CD4-positive, alpha-beta T cell treated with Interferon alpha-2 for 1 hour (primary cell): ENCODE results near the gene PAWR.

ENCODE experiments used
- DNase-seq, 2 donors: peaks; one replicate each; pipeline ENCODE4 v3.0.0-alpha.2; 2020 to 2022

PAWR gene

GRCh38 chr12:79690638-79691510, at the start of gene PAWR:
Gene PAWR, minus strand, starts transcription at chr12:79690964. Its CDS starts 720 bp downstream, at chr12:79690244.
- peak; percentile 7 to 45 for DNase-seq

DNA sequence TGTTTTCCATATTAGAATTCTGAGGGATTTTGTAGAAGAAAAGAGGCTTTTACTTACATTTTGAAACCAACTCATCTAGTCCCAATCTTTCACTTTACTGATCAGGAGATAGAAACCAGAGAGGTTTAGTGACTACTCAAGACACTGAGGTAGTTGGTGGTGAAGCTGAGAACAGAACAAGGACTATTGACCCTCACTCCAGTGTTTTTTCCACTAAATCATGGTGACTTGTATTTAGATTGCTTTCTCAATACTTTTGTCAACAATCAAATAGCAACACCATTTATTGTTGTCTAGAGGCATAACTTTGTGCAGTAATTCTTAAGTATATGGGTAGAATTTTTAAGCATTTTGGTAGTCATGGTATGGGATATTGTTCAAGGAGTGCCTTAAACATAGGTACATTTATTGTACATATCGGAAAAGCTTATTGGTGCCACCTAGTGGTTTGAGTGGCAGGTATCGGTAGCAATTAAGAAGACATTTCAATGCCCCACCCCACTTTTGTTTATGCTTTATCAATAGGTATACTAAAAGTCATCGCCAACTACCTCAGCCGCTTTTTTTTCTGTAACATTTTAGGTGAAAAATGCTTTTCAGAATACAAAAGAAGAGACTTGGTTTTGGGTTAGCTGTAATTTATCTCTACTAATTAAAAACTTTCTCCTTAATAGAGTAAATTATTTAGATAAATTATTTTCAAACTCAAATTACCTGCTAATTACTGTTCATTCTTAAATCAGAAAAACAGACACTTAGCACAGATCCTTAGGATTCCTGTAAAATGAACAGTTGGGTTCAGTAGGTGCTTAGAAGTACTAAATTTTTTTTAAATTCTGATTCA, 47.3 kb upstream of the PAWR start:
- peak; percentile 11 to 45 for DNase-seq

GRCh38 chr12:79732638-79733037, 41.9 kb upstream of the PAWR start:
- no peak for DNase-seq

DNA sequence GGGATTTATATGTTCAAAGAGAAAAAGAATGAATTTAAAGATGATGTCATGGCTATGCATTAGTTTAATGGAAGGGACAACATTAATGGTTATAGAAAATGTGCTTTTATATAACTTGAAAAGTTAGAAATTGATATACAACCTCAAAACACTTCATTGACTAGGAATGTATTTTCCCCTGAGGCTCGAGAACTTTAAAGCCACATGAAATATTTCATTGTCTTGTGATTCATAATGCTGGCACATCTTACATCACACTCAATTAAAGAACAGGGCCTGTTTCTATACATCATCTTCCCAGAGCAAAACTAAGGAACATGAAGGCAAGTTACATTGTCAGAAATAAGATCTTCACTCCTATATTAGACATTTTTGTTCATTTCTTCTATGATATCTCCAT, 35.2 kb upstream of the PAWR start:
- DNase-seq: no peak

- DNase-seq: no peak
These were observed 26.2 kb upstream of the PAWR start for GRCh38 chr12:79717006-79717405.

- no peak for DNase-seq
These were observed 24.5 kb upstream of the PAWR start for GRCh38 chr12:79715308-79715707.

DNA sequence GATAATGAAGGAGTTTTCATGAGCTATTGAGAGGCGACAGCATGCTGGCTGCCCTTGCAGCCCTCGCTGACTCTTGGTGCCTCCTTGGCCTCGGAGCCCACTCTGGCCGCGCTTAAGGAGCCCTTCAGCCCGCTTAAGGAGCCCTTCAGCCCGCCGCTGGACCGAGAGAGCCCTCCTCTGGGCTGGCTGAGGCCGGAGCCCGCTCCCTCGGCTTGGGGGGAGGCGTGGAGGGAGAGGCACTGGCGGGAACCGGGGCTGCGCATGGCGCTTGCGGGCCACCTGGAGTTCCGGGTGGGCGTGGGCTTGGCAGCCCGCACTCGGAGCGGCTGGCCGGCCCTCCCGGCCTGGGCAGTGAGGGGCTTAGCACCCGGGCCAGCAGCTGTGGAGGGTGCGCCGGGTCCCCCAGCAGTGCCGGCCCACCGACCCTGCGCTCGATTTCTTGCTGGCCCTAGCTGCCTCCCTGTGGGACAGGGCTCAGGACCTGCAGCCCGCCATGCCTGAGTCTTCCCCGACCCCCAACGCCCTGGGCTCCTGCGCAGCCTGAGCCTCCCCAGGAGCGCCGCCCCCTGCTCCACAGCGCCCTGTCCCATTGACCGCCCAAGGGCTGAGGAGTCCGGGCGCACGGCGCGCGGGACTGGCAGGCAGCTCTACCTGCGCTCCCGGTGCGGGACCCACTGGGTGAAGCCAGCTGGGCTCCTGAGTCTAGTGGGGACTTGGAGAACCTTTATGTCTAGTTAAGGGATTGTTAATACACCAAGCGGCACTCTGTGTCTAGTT, 20.1 kb upstream of the PAWR start:
- DNase-seq: no peak

- no peak for DNase-seq
These were observed 17.1 kb upstream of the PAWR start for GRCh38 chr12:79707830-79708229.

GRCh38 chr12:79706676-79707075, 15.9 kb upstream of the PAWR start:
- DNase-seq: no peak

DNA sequence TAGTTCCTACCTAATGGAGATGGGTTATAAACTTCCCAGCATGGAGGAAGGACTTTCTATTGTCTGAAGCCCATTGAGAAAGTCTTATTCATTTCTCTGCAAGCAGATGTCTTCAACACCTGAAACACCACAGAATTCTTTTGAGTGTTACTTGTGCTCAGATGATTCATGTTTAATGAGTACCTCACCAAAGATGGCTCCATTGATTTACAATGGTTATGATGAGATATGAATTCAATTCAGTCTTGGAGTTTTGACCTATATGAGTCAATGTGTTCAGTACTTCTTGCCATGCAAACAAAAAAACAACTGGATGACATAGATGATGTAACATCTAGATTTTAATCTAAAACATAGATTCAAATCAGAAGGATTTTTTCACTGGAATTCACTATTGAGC, 15.4 kb upstream of the PAWR start:
- no peak for DNase-seq

DNA sequence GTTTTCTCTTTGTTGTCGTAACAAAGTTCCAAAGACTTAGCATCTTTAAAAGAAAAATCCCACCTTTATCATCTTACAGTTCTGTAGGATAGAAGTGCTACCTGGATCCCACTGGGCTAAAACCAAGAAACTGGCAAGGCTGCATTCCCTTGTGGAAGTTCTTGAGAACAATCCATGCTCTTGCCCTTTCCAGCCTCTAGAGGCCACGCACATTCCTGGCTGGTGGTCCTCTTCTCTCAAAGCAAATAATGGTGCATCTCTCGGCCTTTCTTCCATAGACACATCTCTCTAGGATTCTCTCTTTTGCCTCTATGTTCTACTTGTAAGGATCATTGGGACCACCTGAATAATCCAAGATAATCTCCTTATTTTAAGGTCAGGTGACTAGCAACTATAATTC, 8.2 kb upstream of the PAWR start:
- DNase-seq: no peak

DNA sequence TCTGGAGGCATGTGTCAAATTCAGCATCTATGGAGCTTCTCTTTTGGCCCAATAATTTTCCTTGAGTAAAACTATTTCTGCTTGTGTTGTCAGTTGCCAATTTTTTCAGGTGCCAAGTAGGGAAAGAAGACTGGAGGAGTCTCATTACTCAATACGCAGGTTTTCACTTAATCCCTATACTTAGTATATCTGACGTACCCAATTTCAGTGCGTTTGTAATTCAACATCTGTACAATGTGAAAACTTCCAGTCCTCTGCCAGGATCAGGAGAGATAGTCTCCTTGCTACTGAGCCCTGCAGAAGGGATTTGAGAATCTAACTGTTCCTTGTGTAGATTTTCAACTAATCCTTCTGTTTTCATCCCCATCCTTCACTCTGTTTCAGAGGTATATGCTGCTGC, 5.7 kb upstream of the PAWR start:
- DNase-seq: no peak

GRCh38 chr12:79692860-79693577, 2.3 kb upstream of the PAWR start:
- no peak for DNase-seq

- DNase-seq: no peak
These were observed 916 bp upstream of the PAWR start for GRCh38 chr12:79691511-79692248.

- DNase-seq: peak in 1 of 2 donors; percentile 4
These were observed 574 bp downstream of the PAWR start for GRCh38 chr12:79690142-79690637.

- DNase-seq: peak in 1 of 2 donors; percentile 2
These were observed 1.2 kb downstream of the PAWR start for GRCh38 chr12:79689477-79690141.

DNA sequence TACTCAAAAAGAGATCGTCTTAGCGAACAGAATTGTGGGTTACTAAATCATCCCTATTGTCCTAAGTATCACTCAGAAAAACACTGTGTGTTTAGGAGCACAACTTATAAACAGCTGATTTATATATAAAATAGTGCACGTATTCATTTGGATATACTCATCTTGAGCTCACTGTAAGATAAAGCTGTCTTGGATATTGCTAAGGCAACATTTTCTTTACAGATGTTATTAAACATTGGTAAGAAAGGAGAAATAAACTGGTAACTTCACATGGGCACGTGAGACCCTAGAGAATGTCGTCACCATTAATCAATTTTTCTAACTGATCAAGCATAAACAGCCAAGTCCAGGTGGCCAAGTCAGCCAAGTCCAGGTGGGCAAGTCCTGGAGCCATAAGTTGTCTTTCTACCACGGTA, 1.7 kb downstream of the PAWR start:
- no peak for DNase-seq

DNA sequence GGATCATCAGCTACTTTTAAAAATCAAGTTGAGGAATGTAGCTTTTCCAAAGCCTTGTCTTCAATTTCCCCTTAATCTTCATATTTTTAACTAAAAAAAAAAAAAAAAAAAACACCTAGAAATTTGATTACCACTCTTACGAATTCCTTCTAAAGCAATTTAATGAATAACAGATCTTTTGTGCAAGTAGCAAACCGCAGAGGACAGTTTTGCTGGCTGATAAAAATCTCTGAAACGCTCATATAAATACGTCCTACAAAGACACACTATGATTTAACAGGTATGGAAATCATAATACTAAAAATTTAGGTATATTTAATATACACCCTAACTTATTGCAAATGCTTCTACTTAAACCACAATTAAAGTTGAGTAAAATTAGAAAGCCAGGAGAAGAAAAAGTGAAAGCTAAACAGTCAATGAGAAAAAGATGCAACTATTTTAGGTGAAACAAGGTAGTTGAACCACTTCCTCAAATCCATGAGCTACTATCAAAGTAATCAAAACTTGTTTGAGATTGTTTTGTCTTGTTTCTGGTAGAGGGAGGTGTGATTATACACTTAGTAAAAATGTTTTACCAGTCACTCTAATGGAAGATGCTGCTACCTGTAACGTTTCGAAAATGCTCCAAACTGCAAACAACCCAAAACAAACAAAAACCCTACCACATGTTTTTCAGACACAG, 2.2 kb downstream of the PAWR start:
- no peak for DNase-seq

DNA sequence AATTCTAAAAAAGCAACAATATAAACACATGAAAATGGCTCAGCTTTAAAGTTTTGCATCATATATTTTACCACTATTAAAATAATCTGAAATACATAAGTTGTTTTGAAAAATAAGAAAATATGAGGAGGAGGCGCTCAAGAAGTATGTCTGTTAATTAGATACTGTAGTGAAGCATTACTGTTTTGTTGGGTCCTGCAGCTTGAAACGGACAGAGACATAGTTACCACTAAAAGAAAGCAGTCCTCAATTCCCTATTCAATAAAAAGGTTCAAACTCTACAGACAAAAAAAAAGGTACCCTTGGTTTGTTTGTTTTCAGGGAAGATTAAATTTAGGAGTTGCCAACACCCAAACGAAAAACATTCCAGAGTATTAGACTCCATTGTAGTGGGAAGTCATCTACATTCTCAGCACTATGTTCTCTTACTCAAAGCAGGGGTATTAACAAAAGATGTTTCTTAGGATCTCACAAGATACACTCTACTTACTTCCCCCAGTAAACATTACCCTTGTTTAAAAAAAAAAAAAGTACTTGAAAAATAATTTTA, 3.0 kb downstream of the PAWR start:
- no peak for DNase-seq

GRCh38 chr12:79686171-79686570, 4.6 kb downstream of the PAWR start:
- DNase-seq: no peak
